HG02571 (cell line): ENCODE results near the gene TNNT3.
"Not testable (repeated sequence)": the region's sequence is repeated elsewhere in the genome, so short reads cannot be mapped to it uniquely, and the experiment has no call there.

ENCODE experiments used
- ATAC-seq: cut with Tn5 transposase; IDR thresholded peaks from one replicate; pipeline ENCODE4 v1.9.1; 2021; ENCODE audit warnings: mild to moderate bottlenecking, moderate library complexity; ENCODE audit not compliant: unreplicated experiment

TNNT3 gene

DNA sequence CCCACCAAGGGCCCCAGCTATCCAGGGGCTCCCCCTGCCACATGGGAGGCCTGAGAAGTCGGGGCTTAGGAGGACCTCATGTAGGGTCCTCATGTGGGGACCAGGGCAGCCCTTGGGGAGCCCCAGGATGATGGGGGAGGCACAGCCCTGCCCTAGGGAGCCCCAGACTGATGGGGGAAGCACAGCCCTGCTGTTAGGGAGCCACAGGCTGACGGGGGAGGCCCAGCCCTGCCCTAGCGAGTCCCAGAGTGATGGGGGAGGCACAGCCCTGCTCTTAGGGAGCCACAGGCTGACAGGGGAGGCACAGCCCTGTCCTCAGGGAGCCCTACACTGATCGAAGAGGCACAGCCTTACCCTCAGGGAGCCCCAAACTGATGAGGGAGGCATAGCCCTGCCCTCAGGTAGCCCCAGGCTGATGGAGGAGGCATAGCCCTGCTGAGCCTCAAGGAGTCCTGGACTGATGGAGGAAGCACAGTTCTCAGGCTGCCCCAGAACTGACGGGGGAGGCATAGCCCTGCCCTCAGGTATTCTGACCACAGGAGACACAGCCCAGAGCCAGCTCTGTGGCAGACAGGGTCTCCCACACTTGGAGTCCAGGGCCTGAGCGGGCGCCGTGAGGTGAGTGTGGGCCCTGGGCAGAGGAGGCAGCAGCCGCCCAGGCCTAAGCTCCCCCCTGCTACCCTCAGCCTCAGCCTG is 38.6 kb upstream of the TNNT3 start:
- no peak for ATAC-seq

DNA sequence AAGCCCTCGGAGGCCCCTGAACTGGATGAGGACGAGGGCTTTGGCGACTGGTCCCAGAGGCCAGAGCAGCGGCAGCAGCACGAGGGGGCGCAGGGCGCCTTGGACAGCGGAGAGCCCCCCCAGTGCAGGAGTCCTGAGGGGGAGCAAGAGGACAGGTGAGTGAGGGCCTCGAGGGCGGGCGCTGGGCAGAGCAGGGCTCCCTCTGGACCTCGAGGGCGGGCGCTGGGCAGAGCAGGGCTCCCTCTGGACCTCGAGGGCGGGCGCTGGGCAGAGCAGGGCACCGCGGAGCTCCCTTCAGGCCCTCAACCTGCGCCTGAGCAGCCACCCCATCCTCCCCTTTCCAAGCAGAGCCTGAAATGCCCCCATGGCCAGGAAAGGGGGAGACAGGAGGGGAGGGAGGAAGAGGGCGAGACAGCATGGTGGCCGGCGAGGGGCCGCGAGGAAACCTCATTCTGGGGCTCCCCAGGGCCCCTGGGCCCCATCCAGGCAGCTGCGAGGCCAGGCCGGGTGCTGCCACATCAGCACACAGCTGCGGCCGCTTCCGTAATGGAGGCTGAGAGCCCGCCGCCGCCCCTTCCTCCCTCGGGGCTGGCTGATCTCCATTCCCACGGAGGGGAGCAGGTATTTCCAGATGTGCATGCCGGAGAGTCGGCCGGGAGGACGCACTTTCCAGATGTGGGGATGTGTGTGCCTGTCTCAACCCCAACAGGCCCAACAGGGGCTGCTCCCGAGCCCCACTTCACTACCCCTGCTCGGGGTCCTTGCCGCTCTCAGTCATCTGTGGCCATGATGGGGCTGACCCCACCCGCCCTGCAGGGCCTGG is 37.9 kb upstream of the TNNT3 start:
- no peak for ATAC-seq

DNA sequence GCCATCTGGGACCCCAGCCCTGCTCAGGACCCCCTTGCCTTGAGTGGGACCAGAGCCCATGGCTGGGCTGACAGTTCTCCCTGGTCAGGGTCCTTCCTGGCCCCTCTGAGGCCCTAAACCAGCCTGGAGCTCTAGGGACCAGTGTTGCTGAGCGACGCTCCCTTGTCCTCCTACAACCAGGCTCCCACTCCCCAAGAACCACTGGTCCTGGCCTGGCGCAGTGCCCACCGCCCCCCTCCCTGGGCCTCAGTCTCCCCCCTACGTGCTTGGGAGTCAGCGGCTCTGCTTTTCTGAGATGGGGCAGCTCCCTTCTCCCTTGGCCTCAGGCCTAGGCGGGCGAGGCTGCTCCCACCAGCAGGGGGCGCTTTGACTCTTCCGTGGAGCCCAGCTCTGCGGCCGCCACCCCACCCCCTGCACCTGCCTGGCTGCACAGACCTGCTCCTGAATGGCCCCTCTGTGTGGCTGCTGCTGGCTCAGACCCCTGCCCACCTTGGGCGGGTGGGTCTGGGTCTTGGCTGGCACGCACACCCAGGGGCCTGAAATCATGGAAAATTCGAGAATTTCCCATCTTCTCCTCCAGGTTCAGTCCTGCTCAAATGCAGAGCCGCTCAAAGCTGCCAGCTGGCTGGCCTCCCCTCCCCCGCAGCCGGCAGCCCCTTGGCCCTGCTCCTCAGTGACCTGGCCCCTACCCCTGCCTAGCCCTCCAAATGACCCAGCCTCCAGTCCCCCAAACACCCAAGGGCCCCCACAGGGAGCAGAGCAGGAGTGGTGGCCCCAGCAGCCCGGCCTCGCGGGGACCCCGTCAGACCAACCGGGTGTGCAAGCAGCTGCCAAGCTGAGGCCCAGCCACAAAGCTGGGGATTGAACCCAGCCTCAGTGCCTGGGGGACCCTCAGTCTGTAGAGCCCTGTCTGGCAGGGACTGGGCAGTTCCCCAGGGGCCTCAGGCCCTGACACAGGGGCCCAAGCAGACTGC is 37.0 kb upstream of the TNNT3 start:
- ATAC-seq = no peak

DNA sequence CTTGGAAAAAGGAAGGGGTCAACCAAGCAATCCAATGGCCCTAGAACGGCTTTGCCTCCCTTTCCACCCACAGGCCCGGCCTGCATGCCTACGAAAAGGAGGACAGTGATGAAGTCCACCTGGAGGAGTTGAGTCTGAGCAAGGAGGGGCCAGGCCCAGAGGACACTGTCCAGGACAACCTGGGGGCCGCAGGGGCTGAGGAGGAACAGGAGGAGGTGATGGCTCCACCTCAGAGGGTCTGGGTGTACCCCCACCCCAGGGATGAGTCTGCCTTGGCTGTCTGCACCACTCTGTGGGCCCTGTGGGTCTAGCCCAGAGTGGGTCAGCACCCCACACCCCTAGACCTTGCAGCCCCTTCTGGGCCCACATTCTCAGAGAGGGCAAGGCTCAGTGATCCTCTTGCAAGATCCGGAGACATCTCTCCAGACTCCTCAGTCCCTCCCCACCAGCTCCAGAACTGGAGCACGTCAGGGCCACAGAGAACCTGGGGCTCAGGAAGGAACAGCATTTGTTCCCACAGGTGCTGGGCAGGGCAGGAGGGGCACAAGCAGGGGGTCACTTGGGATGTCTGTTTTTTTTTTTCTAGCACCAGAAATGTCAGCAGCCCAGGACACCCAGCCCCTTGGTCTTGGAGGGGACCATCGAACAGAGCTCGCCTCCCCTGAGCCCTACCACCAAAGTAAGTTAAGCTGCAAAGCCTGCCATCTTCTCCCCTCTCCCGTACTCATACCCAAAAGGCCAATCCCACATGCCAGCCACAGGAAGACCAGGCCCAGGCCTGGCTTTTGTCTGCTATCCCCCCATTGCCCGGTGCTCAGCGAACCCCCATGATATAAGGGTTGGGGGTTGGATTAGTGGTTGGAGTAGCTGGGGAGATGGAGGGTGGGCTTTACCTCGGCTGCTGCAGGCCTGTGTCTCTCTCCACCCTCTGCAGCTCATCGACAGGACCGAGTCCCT is 35.9 kb upstream of the TNNT3 start:
- ATAC-seq = no peak

DNA sequence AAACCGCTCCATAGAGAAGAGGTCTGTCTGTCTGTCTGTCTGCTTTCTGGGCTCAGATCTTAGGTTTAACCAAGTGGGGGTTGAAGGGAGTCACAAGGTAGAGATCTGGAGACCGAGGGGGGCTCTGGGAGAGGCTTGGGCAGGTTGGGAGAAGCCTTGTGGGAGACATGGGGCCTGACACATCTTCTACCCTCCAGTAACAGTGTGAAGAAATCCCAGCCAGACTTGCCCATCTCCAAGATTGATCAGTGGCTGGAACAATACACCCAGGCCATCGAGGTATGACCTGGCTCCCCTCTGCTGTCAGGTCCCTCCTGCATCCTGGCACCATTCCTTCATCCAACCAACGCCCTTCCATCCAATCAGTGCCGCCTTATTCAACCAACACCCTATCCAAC is 35.2 kb upstream of the TNNT3 start:
- ATAC-seq = no peak

DNA sequence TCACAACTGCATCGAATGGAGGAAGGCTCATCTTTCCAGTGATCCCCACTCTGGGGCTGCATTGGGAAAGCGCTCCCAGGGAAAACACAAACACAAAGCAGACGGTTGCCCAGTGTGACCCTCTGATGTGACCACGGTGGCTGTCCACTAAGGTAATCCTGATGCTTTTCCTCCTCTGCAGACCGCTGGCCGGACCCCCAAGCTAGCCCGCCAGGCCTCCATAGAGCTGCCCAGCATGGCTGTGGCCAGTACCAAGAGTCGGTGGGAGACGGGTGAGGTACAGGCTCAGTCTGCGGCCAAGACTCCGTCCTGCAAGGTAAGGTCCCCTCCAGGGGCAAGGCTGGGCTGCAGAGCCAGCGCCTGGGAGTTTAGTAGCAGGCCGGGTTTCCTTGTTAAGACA is 33.0 kb upstream of the TNNT3 start:
- not testable (repeated sequence) for ATAC-seq

DNA sequence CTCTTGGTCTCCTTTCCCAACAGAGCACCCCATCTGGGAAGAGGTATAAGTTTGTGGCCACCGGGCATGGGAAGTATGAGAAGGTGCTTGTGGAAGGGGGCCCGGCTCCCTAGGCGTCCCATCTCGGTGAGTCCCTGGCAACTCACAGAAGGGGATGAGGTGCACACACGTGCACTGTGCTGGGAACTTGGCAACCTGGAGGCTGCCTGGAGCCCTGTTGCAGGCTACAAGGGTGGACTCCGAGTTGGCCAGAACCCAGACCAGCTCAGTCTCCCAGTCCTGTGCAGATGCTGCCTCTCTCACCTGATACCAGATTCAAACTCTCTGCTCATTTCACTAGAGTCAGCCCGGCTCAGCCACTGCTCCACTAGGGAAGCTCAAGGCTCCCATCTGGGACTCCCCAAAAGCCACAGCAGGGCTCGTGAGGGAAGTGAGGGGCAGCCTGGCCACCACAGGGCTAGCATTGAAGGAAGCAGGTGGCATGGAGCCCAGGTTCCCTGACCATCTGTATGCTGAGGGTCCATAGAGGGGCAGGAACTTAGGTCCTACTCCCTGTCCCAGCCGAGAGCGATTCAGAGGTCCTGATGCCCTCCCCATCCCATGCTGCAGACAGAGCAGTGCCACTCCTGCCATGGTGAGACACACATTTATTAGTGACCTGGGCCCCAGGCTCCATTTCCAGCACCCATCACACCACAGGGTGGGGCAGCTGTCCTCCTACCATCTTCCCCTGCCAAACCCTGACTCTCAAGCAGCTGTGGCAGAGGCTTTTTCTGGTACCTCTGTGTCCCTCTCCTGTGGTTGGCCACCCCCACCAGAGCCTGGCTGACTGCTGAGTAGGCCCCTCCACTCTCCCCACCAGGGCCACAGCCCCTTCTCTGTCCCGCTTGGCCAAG is 31.8 kb upstream of the TNNT3 start:
- no peak for ATAC-seq

DNA sequence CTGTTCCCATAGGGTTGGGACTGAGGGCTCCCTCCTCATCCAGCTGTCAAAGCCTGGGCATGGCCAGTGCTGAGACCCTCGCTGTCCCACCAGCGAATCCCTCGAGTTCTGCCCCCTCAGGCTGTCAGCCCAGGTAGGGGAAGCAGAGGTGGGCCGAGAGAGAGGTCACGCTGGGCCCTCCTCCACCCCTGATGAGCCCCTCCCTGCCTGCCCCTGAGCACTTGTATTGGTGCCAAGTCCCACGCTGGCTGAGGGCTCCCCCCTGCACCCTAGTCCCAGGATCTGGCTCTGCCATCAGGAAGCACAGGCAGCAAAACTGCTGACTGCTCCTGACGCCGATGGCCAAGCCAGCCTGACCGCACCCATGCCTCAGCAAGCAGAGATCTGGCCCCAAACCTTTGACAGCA is 31.2 kb upstream of the TNNT3 start:
- ATAC-seq = no peak

DNA sequence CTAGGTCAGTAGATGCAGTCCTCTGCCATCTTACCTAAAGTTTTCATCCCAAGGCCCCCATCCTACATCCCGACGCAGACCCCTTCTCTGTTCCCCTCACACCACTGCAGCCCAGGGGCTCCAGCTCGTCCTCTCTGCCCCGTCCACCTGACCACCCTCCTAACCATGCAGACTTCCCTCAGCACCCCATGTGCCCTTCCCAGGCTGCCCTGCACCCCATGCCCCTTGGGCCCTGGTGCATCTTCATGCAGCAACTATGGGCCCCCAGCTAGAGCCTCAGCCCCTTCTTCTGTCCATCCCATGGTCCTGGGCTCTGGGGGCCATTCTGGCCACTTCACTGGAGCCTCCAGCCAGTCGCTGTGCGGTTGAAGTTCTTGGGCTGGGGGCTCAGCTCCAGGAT is 30.7 kb upstream of the TNNT3 start:
- ATAC-seq = no peak

DNA sequence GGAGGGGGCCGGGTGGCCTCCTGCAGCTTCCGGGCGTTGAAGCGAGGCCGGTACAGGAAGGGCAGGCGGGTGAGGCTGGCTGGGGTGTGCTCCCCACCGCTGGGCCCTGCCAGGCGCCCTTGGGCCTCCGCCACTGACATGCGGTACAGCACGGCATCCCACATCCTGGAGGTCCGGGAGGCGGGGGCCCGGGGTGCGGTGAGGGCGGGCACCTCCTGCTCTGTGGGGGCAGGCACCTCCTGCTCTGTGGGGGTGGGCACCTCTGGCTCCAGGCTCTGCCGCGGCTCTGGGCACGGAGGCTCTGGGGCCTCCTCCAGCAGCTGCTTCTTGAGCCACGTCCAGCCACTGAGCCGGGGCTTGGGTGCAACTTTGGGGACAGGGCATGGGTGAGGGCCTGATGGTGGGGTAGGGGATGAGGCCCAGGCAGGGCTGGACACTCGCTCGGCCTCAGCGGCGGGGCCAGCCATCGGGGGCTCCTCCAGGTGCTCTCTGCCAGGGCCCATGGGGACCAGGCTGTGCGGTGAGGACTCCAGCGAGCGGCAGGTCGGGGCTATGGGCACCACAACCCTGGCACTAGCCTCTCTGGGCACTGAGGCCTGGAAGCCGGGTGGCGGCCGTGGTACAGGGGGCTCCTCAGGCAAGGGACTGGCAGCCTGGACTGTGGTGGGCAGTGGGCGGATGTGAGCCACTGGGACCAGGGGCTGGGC is 30.1 kb upstream of the TNNT3 start:
- ATAC-seq = no peak

DNA sequence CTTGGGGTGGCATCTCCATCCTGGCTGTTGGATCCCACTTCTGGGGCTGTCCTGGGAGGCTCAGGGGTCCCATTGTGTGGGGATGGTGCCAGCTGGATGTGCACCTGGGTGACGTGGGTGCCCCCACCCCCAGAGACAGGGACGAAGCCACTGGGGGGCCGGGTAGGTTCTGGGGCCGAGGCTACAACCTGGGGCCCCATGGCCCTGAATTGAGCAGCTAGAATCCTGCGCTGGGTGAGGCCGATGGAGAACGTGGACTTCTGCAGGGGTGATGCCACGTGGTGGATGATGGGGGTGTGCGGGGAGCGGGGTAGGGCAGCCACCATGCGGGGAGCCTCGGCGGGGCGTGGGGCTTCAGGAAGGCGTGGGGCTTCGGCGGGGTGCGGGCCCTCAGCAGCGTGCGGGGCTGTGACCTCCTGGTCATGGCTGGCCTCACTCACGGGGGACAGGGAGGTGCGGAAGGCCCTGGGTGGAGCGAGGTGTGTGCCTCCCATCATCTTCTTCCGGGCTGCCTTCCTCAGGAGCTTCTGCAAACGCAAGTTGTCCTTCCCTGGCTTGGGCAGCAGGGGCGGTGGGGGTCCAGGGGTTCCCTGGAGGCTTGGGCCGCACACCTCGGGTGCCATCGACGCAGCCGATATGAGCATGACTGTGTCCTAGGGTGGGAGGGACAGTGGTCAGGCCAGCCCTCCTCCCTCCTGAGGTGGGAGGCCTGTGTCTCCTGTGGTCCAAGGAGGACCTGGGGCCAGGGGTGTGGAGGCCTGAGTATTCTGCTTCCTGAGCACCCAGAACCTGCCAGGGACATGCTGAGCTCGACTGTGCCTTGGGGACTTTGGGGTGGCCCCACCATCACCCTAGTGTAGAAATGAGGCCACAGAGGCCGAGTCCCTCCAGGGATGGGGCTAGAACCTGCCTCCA is 29.3 kb upstream of the TNNT3 start:
- ATAC-seq = no peak

DNA sequence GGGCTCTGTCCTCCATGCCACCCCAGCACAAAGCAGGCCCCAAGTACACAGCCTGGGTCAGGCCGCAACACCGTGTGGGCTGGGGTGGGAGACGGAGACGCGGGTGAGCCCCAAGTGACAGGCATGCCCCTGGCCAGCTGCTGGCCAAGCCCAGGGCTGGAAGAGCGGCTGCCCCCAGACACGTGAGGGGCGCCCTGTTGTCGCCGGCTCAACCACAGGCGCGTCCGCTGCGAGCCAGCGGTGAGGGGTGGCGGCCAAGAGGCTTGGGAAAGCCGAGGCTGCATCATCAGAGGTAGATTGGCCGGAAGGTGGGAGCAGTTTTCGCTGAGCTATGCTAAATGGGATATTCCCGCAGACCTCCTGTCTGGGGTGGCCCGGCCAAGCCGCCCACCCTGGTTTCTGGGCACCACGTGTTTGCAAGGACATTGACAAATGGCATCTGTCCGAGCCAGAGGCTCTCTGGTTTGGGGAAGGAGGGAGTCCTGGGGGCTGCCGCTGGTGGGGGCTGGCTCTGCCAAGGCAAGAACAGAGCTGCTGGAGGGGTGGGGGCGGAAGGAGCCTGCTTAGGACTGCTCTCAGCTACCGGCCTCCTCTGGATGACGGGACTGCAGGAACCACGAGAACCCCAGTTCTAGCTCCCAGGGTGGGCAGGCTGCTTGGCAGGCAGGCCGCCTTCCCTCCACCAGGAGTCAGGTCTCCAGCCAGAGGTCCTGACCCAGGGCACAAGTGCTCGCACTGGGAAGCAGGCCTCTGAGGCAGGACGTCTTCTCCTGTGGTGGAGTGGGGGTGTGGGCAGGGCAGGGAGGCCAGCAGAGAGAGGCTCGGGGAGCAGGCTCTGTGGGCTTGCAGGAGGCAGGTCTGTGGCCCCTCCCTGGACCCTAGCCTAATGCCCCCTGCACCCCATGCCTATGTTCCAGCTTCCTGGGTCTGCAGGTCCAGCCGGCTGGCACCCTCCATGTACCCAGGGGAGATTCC is 28.4 kb upstream of the TNNT3 start:
- ATAC-seq = no peak

DNA sequence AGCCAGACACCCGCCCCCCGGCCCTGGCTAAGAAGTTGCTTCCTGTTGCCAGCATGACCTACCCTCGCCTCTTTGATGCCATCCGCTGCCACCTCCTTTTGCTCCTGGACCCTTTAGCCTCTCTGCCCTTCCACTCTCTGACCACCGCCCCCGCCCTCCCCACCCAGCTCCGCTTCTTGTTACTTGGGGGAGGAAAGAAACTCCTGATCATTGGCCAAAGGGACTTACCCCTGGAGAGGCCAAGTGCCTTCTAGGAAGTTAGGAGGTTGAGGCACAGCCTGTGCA is 27.7 kb upstream of the TNNT3 start, which contains the start of gene PRR33:
TSS of gene PRR33 (minus strand) at position 65 of the 285 bp plus-strand sequence. CDS start 1,311 bp downstream, outside the sequence.
- no peak for ATAC-seq

DNA sequence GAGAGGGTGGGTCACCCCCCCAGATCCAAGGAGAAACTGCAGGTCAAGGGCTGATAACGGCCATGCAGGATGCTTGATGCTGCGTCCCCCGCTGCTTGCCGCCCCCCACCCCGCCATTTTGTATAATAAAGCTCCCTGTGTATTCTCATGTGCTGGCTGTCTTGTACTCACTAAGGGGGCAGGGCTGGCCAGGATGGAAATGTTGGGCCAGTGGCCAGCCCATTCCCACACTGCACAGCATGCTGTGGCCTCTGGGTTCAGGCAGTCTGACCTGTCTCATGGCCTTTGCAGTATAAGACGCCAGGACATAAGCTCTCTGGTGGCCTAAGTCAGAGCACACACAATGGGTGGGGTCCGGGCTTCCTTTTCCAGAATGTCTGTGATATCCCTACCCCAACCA is 27.4 kb upstream of the TNNT3 start:
- ATAC-seq = no peak

DNA sequence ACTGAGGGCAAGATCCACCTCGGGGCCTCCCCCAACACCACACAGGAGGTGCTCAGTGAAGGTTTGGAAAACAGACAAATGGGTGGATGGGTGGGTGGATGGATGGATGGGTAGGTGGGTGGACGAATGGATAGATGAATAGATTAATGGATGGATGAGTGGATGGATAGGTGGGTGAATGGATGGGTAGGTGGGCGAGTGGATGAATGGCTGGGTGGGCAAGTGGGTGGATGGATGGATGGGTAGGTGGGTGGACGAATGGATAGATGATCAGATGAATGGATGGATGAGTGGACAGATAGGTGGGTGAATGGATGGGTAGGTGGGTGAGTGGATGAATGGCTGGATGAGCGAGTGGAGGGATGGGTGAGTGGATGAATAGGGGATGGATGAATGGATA is 26.9 kb upstream of the TNNT3 start:
- ATAC-seq = no peak

DNA sequence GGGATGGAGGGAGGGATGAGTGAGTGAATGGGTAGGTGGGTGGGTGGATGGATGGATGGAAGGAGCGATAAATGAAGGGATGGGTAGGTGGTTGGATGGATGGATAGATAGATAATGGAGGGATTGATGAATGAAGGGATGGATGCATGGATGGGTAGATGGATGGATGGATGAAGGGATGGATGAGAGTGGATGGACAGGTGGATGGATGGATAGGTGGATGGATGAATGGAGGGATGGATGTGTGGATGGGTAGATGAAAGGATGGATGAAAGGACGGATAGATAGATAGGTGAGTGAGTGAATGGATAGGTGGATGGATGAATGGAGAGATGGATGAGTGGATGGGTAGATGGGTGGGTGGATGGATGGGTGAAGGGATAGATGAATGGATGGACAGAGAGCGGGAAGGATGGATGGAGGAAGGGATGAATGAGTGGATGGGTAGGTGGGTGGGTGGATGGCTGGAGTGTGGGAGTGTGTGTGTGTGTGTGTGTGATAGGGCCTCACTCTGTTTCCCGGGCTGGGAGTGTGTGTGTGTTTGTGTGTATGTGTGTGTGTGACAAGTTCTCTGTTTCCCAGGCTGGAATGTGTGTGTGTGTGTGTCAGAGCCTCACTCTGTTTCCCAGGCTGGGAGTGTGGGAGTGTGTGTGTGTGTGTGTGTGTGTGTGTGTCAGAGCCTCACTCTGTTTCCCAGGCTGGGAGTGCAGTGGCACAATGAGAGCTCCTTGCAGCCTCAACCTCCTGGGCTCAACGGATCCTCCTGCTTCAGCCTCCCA is 25.7 kb upstream of the TNNT3 start:
- ATAC-seq = no peak
